Activated CD4-positive, alpha-beta T cell treated with anti-CD3 and anti-CD28 coated beads for 36 hours (primary cell): ENCODE data around the gene ATN1. TPM values are rescaled to one million over a fixed set of nuclear protein-coding genes. Genes with fewer than 3 reads are reported as not detected.
A peak's percentile ranks its signal among the peaks of the same experiment; 100 is the strongest.

ENCODE experiments used
- ATAC-seq: fragments of 200-7000 bp; cut with Tn5 transposase; one replicate; pipeline ENCODE4 v1.10.0; 2021; ENCODE audit warnings: mild to moderate bottlenecking, moderate library complexity
- CTCF ChIA-PET: fragments of 350-600 bp; sonication (Branson Sonifier 250); formaldehyde crosslinking; loops from one replicate; lab custom pipeline; 2021; ENCODE audit warnings: antibody characterized with exemption; lab: Charles Lee
- POLR2A ChIA-PET: fragments of 350-600 bp; sonication (Branson Sonifier 250); formaldehyde crosslinking; loops from one replicate; lab custom pipeline; 2021; ENCODE audit warnings: antibody characterized with exemption, inconsistent platforms; lab: Charles Lee
- DNase-seq: peaks from one replicate; pipeline ENCODE4 v3.0.0-alpha.2; 2020
- H3K27ac Mint-ChIP-seq: one replicate; pipeline ENCODE4 v1.8.0; 2021; ENCODE audit warnings: mixed read lengths
- H3K27me3 Mint-ChIP-seq: one replicate; pipeline ENCODE4 v1.8.0; 2021; ENCODE audit warnings: mixed read lengths
- H3K36me3 Mint-ChIP-seq: one replicate; pipeline ENCODE4 v1.8.0; 2021; ENCODE audit warnings: low read depth, mixed read lengths
- H3K4me1 Mint-ChIP-seq: one replicate; pipeline ENCODE4 v1.8.0; 2021; ENCODE audit warnings: mixed read lengths
- H3K4me3 Mint-ChIP-seq: one replicate; pipeline ENCODE4 v1.8.0; 2021; ENCODE audit warnings: mild to moderate bottlenecking, moderate library complexity, mixed read lengths
- H3K9me3 Mint-ChIP-seq: one replicate; pipeline ENCODE4 v1.8.0; 2021; ENCODE audit warnings: low read depth, mixed read lengths
- intact Hi-C, 2 experiments: fragments of 100-400 bp; cut with DNase I in 1 of 2; cut with micrococcal nuclease in 1 of 2; formaldehyde crosslinking; loops; one replicate each; pipeline versions ENCODE4 v1.14.2 to v1.15.1; 2022 to 2024; cut with DNase I, micrococcal nuclease
- total RNA-seq, 2 experiments: library from RNA; stranded (reverse); gene quantifications; one replicate each; pipeline ENCODE4 v1.2.3, GENCODE V29; 2021

ATN1 gene
- total RNA-seq, 2 experiments from 2014 or later, result 32.2 to 32.4 TPM

DNA sequence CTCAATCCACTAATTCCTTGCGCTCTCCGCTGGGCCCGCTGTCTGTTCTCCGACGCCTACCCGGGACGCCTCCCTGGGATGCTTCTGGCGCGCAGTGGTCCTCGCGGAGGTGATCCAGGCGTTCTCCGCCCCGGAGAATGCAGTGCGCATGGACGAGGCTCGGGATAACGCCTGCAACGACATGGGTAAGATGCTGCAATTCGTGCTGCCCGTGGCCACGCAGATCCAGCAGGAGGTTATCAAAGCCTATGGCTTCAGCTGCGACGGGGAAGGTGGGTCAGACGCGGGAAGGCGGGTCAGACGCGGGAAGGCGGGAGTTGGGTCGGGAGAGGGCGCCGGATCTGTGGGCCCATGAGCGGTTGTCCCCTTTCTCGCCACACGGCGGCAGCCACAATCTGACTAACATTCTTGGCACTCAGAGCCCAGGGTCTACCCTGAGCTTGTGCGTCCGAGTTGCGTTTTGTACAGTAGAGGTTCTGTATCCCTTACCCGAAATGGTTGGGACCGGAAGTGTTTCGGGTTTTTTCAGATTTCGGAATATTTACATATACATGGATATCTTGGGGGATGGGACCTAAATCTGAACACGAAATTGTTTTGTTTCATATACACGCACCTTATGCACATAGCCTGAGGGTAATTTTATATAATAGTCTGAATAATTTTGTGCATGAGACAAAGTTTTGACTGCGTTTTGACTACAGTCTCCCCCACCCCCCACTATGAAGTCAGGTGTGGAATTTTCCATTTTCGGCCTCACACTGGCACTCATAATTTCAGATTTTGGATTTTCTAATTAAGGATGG lies 16.8 kb downstream of the ATN1 start:
- H3K9me3 Mint-ChIP-seq, result no peaks in the 10 kb centered on the region
- DNase-seq (peak; percentile 94), ATAC-seq (peak; percentile 54)
- peaks cover 59% of the 10 kb centered on the region for H3K4me1 Mint-ChIP-seq
- no peaks in the 10 kb centered on the region for H3K27me3 Mint-ChIP-seq
- peak overlapping the region; percentile 81 for H3K4me3 Mint-ChIP-seq
- H3K36me3 Mint-ChIP-seq, result peaks cover 19% of the 10 kb centered on the region
- ChIA-PET POLR2A (interaction anchor here (0.7 to 5.3 kb wide), 33 partner anchors 8 to 410 kb away, joined by 3 to 142 read pairs (median 6); partner anchors contain the start of genes ATN1, C1RL, CDCA3 and COPS7A), CTCF (interaction anchor here (0.6 to 11.3 kb wide), 20 partner anchors 9 to 890 kb away, joined by 3 to 237 read pairs (median 4); partner anchors contain the start of genes C1RL, CD4, LPCAT3 and SPSB2)
- peak overlapping the region; percentile 97 for H3K27ac Mint-ChIP-seq
- intact Hi-C loops, result loop anchor here (1.0 to 5.0 kb wide), 12 partner anchors 17 to 337 kb away; partner anchors contain the start of genes C1R (in 2 of the 2), C1RL (in 2 of the 2), EMG1 (in 2 of the 2) and PHB2 (in 2 of the 2)

DNA sequence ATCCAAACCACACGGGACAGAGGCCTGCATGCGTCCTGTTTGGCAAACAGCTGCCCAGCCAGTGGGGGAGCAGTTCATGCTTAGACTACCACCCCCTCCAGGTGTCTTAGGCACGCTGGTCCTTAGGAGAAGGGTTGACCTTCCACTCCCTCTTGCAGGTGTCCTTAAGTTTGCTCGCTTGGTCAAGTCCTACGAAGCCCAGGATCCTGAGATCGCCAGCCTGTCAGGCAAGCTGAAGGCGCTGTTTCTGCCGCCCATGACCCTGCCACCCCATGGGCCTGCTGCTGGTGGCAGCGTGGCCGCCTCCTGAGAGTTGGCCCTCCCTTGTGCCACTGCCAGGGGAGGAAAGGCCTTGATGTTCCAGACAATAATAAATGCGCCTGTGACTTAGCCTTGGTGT lies 17.9 kb downstream of the ATN1 start:
- Mint-ChIP-seq H3K27me3 (no peaks in the 10 kb centered on the region), H3K4me1 (peaks cover 67% of the 10 kb centered on the region), H3K9me3 (no peaks in the 10 kb centered on the region), H3K36me3 (peaks cover 18% of the 10 kb centered on the region), H3K27ac (peak overlapping the region; percentile 97), H3K4me3 (peak overlapping the region; percentile 81)
- ChIA-PET POLR2A (interaction anchor here (1.2 to 5.3 kb wide), 8 partner anchors 9 to 411 kb away, joined by 4 to 142 read pairs (median 22); partner anchors contain the start of genes ATN1, C1RL, CDCA3 and GAPDH), CTCF (interaction anchor here (1.0 to 11.3 kb wide), 14 partner anchors 8 to 170 kb away, joined by 3 to 237 read pairs (median 5); partner anchors contain the start of genes C1R, C1RL and CD4)
- DNase-seq (peak; percentile 38), ATAC-seq (no peak)
- intact Hi-C loops, result loop anchor here in 1 of 2 experiments (2.0 kb wide), 2 partner anchors 21 to 163 kb away; partner anchors contain the start of gene C1RL

DNA sequence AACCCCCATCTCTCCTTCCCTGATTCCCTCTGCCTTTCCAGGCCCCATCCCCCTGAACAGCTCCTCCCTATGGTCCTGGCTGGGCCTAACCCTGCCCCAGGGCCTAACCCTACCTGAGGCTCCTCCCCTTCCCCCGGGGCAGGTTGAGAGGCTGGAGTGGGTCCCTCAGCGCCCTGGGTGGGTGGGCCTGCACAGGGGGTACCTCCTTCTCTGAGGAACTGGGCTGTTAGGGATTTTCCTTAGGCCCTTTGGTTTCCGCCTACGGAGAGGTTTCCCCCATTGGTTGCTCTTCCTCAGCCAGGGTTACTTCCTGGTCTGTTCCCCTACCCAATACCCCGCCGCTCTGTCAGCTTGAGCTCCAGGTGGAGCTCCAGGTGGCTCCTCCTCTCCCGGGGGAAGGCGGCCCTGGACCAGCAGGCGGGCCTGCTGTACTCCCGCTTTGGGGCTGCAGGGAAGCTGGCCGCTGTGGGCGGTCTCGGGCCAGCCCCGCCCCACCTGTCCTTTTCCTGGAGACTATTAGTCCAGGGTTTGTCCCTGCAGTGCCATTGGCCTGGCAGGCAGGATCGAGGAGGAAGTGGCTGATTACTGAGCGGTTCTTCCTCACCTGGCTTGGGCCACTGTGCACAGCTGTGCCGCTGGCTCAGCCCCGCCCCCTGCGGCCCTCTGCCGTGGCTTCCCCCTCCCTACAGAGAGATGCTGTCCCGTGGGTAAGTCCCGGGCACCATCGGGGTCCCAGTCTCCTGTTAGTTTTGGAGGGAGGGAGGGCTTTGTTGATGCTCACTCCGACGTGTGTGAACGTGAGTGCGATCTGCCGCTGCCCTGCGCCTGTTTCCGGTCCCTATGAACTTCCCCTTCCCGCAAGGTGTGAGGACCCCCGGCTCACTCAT lies 18.5 kb downstream of the ATN1 start:
- DNase-seq (peak; percentile 84), ATAC-seq (peak; percentile 28)
- Mint-ChIP-seq H3K36me3 (peaks cover 16% of the 10 kb centered on the region), H3K27ac (peak overlapping the region; percentile 97), H3K9me3 (no peaks in the 10 kb centered on the region), H3K4me3 (peak overlapping the region; percentile 81), H3K27me3 (no peaks in the 10 kb centered on the region), H3K4me1 (peaks cover 71% of the 10 kb centered on the region)
- intact Hi-C loops, result no loop called here
- CTCF ChIA-PET, result interaction anchor here (0.6 to 11.3 kb wide), 15 partner anchors 9 to 184 kb away, joined by 3 to 237 read pairs (median 5); partner anchors contain the start of genes C1R, C1RL, C1S and CLSTN3
- POLR2A ChIA-PET, result interaction anchor here (0.8 to 5.3 kb wide), 5 partner anchors 10 to 94 kb away, joined by 3 to 142 read pairs (median 5); partner anchors contain the start of gene ATN1

DNA sequence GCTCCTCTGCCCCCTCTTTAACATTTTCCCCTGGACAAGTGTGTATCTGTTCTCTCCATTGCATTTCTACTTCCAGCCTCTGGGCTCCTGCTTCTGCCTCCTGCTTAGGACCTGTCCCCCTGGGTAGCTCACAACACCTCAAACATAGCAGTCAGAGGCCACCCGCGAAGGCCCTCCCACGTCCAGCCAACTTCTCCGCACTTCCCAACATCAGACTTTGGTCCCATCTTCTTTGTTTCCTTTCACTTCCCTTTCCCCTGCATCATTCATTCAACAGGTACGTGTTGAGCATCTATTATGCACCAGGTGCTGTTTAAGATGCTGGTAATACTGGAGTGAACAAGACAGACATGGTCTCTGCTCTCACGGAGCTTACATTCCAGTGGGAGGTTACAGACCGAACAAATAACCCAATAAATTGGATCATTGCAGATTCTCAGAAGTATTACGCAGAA lies 19.2 kb downstream of the ATN1 start:
- no peak for ATAC-seq
- peak overlapping the region; percentile 97 for H3K27ac Mint-ChIP-seq
- intact Hi-C loops, result no loop called here
- H3K4me1 Mint-ChIP-seq, result peaks cover 71% of the 10 kb centered on the region
- CTCF ChIA-PET, result interaction anchor here (0.6 to 11.3 kb wide), 13 partner anchors 9 to 199 kb away, joined by 3 to 237 read pairs (median 4); partner anchors contain the start of genes C1RL, C1S, CLSTN3 and SPSB2
- peak overlapping the region; percentile 81 for H3K4me3 Mint-ChIP-seq
- H3K36me3 Mint-ChIP-seq, result peaks cover 21% of the 10 kb centered on the region
- POLR2A ChIA-PET, result interaction anchor here (0.6 to 5.3 kb wide), 3 partner anchors 12 to 899 kb away, joined by 3 to 142 read pairs (median 5); no protein-coding TSS in a partner anchor
- no peak for DNase-seq
- H3K9me3 Mint-ChIP-seq, result no peaks in the 10 kb centered on the region
- no peaks in the 10 kb centered on the region for H3K27me3 Mint-ChIP-seq

- peak overlapping the region; percentile 97 for H3K27ac Mint-ChIP-seq
- intact Hi-C loops, result no loop called here
- H3K9me3 Mint-ChIP-seq, result no peaks in the 10 kb centered on the region
- H3K4me1 Mint-ChIP-seq, result peaks cover 66% of the 10 kb centered on the region
- H3K4me3 Mint-ChIP-seq, result peak overlapping the region; percentile 81
- ChIA-PET CTCF (interaction anchor here (0.7 to 11.3 kb wide), 8 partner anchors 9 to 198 kb away, joined by 3 to 237 read pairs (median 4); partner anchors contain the start of genes C1RL and SPSB2), POLR2A (interaction anchor here (0.6 to 5.3 kb wide), 3 partner anchors 11 to 898 kb away, joined by 3 to 142 read pairs (median 4); no protein-coding TSS in a partner anchor)
- H3K36me3 Mint-ChIP-seq, result peaks cover 28% of the 10 kb centered on the region
- no peaks in the 10 kb centered on the region for H3K27me3 Mint-ChIP-seq
- ATAC-seq, result no peak
- DNase-seq, result no peak
Observed at GRCh38 chr12:6947615-6948014, 19.9 kb downstream of the ATN1 start.

DNA sequence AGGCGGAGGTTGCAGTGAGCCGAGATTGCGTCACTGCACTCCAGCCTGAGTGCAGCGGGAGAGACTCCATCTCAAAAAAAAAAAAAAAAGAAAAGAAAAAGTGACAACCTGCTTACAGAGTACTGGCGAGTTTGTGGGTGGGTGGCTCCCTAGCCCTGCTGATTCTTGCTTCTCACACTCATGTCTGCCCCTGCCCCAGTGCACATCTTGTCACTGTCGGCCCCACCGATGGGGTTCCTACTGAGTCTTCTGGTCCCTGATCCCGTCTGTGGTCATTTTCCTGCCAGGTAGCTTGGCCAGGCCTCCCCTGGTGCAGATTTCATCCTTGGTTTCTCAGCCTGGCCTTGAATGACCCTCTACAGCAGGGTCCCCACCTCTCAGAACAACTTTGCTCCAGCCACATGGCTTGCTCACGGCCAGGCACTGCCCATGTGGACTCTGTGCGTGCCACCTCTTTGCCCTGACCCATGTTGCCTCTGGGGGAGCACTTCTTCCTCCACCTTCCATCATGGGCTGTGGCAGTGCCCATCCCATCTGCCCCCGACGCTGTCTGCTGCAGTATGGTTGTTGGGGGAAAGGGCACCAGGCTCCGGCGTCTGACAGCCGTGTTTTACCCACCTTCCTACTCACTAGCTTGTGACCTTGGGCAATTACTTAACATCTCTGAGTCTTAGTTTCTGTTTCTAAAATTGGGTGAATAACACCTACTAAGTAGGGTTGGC lies 21.3 kb downstream of the ATN1 start:
- Mint-ChIP-seq H3K27ac (peak overlapping the region; percentile 97), H3K4me3 (peak overlapping the region; percentile 42), H3K9me3 (no peaks in the 10 kb centered on the region), H3K4me1 (peaks cover 58% of the 10 kb centered on the region), H3K36me3 (peaks cover 40% of the 10 kb centered on the region), H3K27me3 (no peaks in the 10 kb centered on the region)
- intact Hi-C loops, result no loop called here
- POLR2A ChIA-PET, result interaction anchor here (0.8 to 1.1 kb wide), 3 partner anchors 11 to 160 kb away, joined by 3 to 6 read pairs (median 3); partner anchors contain the start of gene C1RL
- DNase-seq (peak; percentile 55), ATAC-seq (no peak)
- CTCF ChIA-PET, result interaction anchor here (0.6 to 11.3 kb wide), 11 partner anchors 9 to 171 kb away, joined by 3 to 237 read pairs (median 4); partner anchors contain the start of genes C1RL and LPCAT3

DNA sequence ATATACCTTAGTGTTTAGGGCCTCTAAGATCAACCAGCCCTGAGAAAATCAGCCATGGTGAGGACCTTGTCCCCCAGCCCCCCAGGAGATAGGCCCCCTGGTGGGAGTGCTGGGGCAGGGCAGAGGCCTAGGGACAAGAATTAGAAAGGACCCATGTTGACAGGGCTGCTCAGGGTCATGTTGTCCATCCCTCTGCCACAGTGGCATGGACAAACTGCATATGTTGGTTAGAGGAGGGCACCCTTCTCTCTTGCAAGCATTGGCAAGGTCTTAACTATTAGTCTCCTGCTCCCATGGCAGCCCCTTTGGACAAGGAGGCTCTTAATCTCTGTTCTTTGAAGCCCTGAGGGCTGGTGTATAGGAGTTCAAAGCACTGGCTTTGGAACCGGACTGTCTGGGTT lies 22.6 kb downstream of the ATN1 start:
- ChIA-PET CTCF (interaction anchor here (0.9 to 11.3 kb wide), 5 partner anchors 11 to 68 kb away, joined by 4 to 237 read pairs (median 6); partner anchors contain the start of gene LPCAT3), POLR2A (no interaction called here)
- Mint-ChIP-seq H3K4me1 (peaks cover 66% of the 10 kb centered on the region), H3K4me3 (peak overlapping the region; percentile 95), H3K9me3 (no peaks in the 10 kb centered on the region), H3K36me3 (peaks cover 48% of the 10 kb centered on the region), H3K27me3 (no peaks in the 10 kb centered on the region), H3K27ac (peak overlapping the region; percentile 97)
- DNase-seq (peak; percentile 66), ATAC-seq (no peak)
- intact Hi-C loops, result loop anchor here (5.0 to 10.0 kb wide), 3 partner anchors 343 to 984 kb away; partner anchors contain the start of genes CHD4 (in 1 of the 2), GAPDH (in 1 of the 2) and SLC2A3 (in 1 of the 2)

GRCh38 chr12:6950811-6951540 lies 23.2 kb downstream of the ATN1 start, which contains the start of gene PTPN6:
Gene PTPN6, plus strand, starts transcription at chr12:6951356. Its CDS starts 157 bp downstream, at chr12:6951513.
- peak within 1 kb of the TSS; percentile 97 for H3K27ac Mint-ChIP-seq
- ATAC-seq, result peak; percentile 27
- peak within 1 kb of the TSS; percentile 95 for H3K4me3 Mint-ChIP-seq
- peaks cover 66% of the 10 kb centered on the region for H3K4me1 Mint-ChIP-seq
- CTCF ChIA-PET, result interaction anchor here (0.6 to 11.3 kb wide), 4 partner anchors 11 to 40 kb away, joined by 3 to 237 read pairs (median 8); no protein-coding TSS in a partner anchor
- intact Hi-C loops, result loop anchor here (5.0 to 10.0 kb wide), 3 partner anchors 344 to 984 kb away; partner anchors contain the start of genes CHD4 (in 1 of the 2), GAPDH (in 1 of the 2) and SLC2A3 (in 1 of the 2)
- H3K9me3 Mint-ChIP-seq, result no peaks in the 10 kb centered on the region
- peak; percentile 78 for DNase-seq
- POLR2A ChIA-PET, result interaction anchor here (0.6 to 0.8 kb wide), 2 partner anchors 11 to 79 kb away, joined by 3 read pairs; no protein-coding TSS in a partner anchor
- no peaks in the 10 kb centered on the region for H3K27me3 Mint-ChIP-seq
- H3K36me3 Mint-ChIP-seq, result peaks cover 48% of the 10 kb centered on the region
